HEK293T (cell line): ENCODE data around the gene TAF3.
A peak's percentile ranks its signal among the peaks of the same experiment; 100 is the strongest.

ENCODE experiments used
- CTCF ChIA-PET: fragments of 350-600 bp; formaldehyde crosslinking; extraction: SDS; loops from one replicate; lab custom pipeline; 2021; ENCODE audit warnings: antibody characterized with exemption, inconsistent platforms; lab: Yijun Ruan, JAX
- POLR2A ChIA-PET: fragments of 350-600 bp; formaldehyde crosslinking; extraction: SDS; loops from one replicate; lab custom pipeline; 2020; ENCODE audit warnings: antibody characterized with exemption, inconsistent platforms; lab: Yijun Ruan, JAX
- DNase-seq: peaks from one replicate; pipeline ENCODE4 v3.0.0; 2012; ENCODE audit warnings: mixed read lengths; ENCODE audit errors: extremely low spot score
- ARNT ChIP-seq: fragments of 450-650 bp; IDR thresholded peaks from 2 replicates; pipeline ENCODE4 v1.6.1; 2017; ENCODE audit warnings: mild to moderate bottlenecking
- BHLHE40 ChIP-seq: fragments of 450-650 bp; IDR thresholded peaks from 2 replicates; pipeline ENCODE4 v1.6.1; 2016; ENCODE audit warnings: mild to moderate bottlenecking, moderate library complexity, borderline replicate concordance
- CTBP1 ChIP-seq: fragments of 450-650 bp; IDR thresholded peaks from 2 replicates; pipeline ENCODE4 v1.6.1; 2016; ENCODE audit warnings: borderline replicate concordance
- ELF4 ChIP-seq: fragments of 450-650 bp; IDR thresholded peaks from 2 replicates; pipeline ENCODE4 v1.6.1; 2017; ENCODE audit warnings: antibody characterized with exemption
- FOXA1 ChIP-seq: fragments of 450-650 bp; IDR thresholded peaks from 2 replicates; pipeline ENCODE4 v1.6.1; 2016; ENCODE audit warnings: mild to moderate bottlenecking
- FOXK2 ChIP-seq: fragments of 450-650 bp; IDR thresholded peaks from 2 replicates; pipeline ENCODE4 v1.6.1; 2016; ENCODE audit warnings: mild to moderate bottlenecking
- FOXM1 ChIP-seq: fragments of 450-650 bp; IDR thresholded peaks from 2 replicates; pipeline ENCODE4 v1.6.1; 2017; ENCODE audit warnings: mild to moderate bottlenecking, borderline replicate concordance
- HDGF ChIP-seq: fragments of 450-650 bp; IDR thresholded peaks from 2 replicates; pipeline ENCODE4 v1.6.1; 2017; ENCODE audit warnings: antibody characterized with exemption, borderline replicate concordance
- L3MBTL2 ChIP-seq: fragments of 450-650 bp; conservative IDR thresholded peaks from 2 replicates; pipeline ENCODE4 v1.6.1; 2016; ENCODE audit warnings: mild to moderate bottlenecking
- LEF1 ChIP-seq: fragments of 450-650 bp; IDR thresholded peaks from 2 replicates; pipeline ENCODE4 v1.6.1; 2017; ENCODE audit warnings: mild to moderate bottlenecking, borderline replicate concordance
- NFRKB ChIP-seq: fragments of 450-650 bp; IDR thresholded peaks from 2 replicates; pipeline ENCODE4 v1.6.1; 2016; ENCODE audit warnings: mild to moderate bottlenecking, moderate library complexity
- SP1 ChIP-seq: fragments of 450-650 bp; IDR thresholded peaks from 2 replicates; pipeline ENCODE4 v1.6.1; 2017
- SUZ12 ChIP-seq: fragments of 450-650 bp; IDR thresholded peaks from 2 replicates; pipeline ENCODE4 v1.6.1; 2016; ENCODE audit warnings: mild to moderate bottlenecking
- TARDBP ChIP-seq: fragments of 450-650 bp; IDR thresholded peaks from 2 replicates; pipeline ENCODE4 v1.6.1; 2016
- ZNF384 ChIP-seq: fragments of 450-650 bp; IDR thresholded peaks from 2 replicates; pipeline ENCODE4 v1.6.1; 2016
- TF ChIP-seq, protein P1 (sequence below): fragments of 450-650 bp; IDR thresholded peaks from 2 replicates; pipeline ENCODE4 v1.6.1; 2016

The TAF3 gene

DNA sequence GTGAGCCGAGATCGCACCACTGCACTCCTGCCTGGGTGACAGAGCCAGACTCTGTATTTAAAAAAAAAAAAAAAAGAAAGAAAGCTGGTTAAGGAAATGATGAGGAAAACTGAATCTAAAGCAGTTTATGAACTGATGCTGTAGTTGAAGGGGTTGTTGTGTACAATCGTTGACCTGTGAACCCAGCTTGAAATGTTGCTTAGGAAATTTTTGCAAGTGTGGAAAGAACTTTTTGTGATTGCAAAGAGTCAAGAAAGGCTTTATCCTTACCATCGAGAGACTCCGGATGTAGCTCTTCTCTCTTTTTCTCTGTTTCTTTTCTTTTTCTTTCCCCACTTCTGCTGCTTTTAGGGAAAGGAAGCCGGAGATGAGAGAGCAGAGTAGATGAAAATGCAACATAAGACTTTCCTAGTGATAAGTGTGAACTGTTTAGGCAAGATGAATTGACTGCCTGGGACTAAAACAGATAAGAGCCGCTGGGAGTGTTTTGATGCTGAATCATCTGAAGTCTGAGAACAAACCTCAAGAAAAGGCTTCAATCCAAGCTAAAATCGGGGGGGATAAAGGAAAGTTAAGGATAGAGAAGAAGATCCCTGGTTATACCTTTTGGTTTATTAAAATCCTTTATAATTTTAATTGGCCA is 69.0 kb downstream of the TAF3 start:
- CTCF ChIA-PET, result interaction anchor here (1.1 to 1.3 kb wide), 2 partner anchors 15 to 1424 kb away, joined by 3 read pairs; no protein-coding TSS in a partner anchor
- POLR2A ChIA-PET, result no interaction called here
- TF ChIP-seq FOXM1, result no peak
- TF ChIP-seq L3MBTL2, result no peak
- no peak for TF ChIP-seq FOXA1
- TF ChIP-seq NFRKB, result no peak
- TF ChIP-seq ELF4, result no peak
- no peak for TF ChIP-seq TARDBP
- TF ChIP-seq BHLHE40, result no peak

DNA sequence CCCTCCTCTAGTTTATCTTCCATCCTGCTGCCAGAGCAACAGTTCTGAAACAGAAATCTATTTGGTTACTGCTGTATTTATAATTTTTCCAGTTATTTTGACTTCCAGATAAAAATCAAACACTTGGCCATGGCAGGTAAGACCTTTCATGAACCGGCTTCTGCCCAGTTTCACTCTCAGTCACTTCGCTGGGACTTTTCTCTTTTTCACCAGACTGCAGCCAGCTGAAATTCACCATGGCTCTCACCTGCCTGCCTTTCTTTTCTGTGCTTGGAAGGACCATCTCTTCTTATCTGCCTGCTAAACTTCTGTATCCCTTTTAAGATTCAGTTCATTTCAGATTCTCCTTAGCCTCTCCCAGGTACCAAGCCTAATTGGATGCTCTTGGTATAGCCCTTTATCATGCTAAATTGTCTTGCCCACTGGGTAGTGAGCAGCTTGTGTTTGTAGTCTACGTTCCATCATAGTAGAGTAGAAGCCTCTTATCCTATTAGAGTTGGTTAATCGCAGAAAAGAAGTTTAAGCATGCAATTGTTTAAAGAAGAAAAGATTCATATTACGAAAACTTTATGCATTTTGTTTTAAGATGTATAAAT is 71.7 kb downstream of the TAF3 start:
- TF ChIP-seq L3MBTL2 (no peak), FOXK2 (no peak), ELF4 (no peak), TARDBP (no peak), FOXA1 (no peak), LEF1 (no peak), HDGF (no peak), CTBP1 (no peak), SUZ12 (no peak), BHLHE40 (no peak), SP1 (no peak), ZNF384 (no peak), NFRKB (no peak)
- TF ChIP-seq, protein P1, sequence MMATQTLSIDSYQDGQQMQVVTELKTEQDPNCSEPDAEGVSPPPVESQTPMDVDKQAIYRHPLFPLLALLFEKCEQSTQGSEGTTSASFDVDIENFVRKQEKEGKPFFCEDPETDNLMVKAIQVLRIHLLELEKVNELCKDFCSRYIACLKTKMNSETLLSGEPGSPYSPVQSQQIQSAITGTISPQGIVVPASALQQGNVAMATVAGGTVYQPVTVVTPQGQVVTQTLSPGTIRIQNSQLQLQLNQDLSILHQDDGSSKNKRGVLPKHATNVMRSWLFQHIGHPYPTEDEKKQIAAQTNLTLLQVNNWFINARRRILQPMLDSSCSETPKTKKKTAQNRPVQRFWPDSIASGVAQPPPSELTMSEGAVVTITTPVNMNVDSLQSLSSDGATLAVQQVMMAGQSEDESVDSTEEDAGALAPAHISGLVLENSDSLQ, result no peak
- DNase-seq, result no peak
- CTCF ChIA-PET, result no interaction called here
- POLR2A ChIA-PET, result no interaction called here

More for the DNA sequence above, 69.0 kb downstream of the TAF3 start:
- no peak for DNase-seq

DNA sequence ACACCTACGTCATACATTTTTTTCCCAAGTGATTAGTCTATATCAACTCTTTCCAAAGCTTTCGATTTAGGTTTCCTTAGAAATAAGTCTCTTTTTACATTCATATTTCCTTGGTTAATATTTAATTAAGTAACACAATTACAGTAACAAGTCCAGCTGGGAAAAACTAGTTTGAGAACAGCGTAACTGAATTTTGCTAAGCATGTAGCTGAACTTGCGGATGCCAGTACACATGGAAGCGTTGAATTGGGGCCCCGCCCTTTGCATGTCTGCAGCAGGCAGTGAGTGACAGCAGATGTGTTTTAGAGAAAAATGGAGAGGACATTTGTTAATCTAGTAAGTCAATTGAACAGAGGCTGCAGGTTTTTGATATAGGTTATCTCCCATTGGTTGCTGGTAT is 72.5 kb downstream of the TAF3 start:
- no peak for DNase-seq
- ChIA-PET CTCF (no interaction called here), POLR2A (no interaction called here)
- TF ChIP-seq ZNF384 (no peak), ELF4 (no peak)
- TF ChIP-seq, protein P1, result peak; percentile 39; the same call in 1 of the 2 replicates

DNA sequence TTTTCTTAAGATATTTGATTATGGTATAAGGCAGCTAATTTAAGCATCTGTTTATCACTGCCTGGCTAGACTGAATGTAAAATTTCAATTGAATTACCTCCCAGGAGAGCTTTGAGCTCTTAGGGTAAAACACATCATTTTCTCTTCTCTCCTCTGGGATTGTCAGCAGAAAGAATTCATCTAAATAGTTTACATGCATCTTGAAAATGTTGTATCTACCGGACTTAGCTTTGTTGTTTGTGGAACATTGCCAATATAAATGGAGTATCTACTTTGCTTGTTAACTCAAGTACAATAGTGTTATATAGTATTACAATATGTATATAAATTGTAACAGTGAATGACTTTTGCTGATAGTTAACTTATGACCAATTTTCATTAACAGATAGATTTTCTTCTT is 73.3 kb downstream of the TAF3 start:
- CTCF ChIA-PET, result no interaction called here
- POLR2A ChIA-PET, result no interaction called here
- TF ChIP-seq LEF1 (no peak), SP1 (no peak), HDGF (no peak), TARDBP (no peak), BHLHE40 (no peak), ELF4 (no peak), NFRKB (no peak), ARNT (no peak), FOXM1 (no peak), ZNF384 (no peak)
- TF ChIP-seq, protein P1, result no peak
- DNase-seq, result no peak

DNA sequence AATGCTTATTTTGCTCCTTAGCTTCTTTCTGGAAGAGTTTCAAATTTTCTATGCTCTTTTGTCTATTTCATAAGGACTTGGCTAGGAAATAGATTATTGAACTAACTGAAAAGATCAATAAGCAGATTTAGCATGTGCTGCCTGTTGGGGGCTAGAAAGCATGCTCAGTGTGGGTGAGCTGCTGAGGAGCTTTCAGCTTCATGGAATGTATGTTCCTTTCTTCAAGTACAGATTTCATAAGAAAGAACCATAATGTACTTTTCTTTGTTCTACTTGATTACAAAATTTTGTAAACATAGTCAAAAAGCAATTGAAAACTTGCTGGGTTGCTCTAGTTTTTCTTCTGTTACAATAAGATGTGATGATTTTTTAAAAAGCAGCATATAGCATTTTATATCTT is 73.8 kb downstream of the TAF3 start:
- CTCF ChIA-PET, result no interaction called here
- DNase-seq, result no peak
- POLR2A ChIA-PET, result no interaction called here
- TF ChIP-seq ZNF384 (no peak), FOXM1 (no peak), CTBP1 (no peak)

DNA sequence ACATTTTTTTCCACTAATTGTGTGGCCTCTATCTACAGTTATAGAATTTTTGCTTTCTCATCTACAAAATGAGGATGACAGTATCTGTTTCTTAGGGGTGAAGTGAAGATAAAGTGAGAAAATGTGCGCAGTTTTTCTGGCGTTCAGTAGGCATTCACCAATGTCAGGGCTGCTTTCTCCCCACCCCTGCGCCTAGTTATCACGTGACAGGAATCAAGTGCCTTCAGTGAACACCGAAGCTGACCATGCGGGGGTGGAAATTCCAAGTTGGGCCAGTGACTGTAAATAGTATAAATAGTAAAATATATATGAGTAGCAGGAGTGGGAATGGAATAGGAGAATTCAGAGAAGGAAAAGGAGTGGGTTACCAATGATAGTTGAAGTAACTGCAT is 77.4 kb downstream of the TAF3 start:
- DNase-seq, result no peak
- ChIA-PET POLR2A (no interaction called here), CTCF (no interaction called here)
- TF ChIP-seq CTBP1 (no peak), TARDBP (no peak), SP1 (no peak), ZNF384 (no peak), BHLHE40 (no peak), FOXA1 (no peak), SUZ12 (no peak), HDGF (no peak), NFRKB (no peak), FOXK2 (no peak), ELF4 (no peak)
- TF ChIP-seq, protein P1, result no peak
